Measurements from ENCODE around the gene AMPD2. TPM values are rescaled to one million over a fixed set of nuclear protein-coding genes. Genes with fewer than 3 reads are reported as not detected.

Gene AMPD2
- total RNA-seq, 4 donors from 2014 or later: 21.3 to 59.7 (median 39.0) TPM

DNA sequence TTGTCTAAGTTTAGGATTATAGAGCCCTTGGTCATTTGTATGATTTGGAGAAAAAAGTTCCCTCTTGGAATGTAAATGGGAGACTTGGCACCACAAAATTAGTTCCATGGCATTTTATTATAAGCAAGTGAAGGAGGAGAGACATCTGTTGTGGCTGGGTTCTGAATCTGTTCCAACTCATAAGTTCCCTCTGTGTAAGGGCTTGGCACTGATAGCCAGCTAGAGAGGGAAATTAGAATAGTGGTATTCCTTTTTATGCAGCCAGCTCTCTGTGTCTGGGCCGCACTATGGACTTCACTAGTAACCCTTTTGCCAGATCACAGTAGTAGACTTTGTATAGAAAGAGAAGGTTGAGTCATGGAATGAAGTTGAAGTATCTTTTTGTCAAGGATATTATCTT lies 40.1 kb upstream of the AMPD2 start:
- Histone ChIP-seq H3K27ac (peak overlapping the region in 1 of 4 donors; percentile 16), H3K9me3 (no peaks in the 10 kb centered on the region), H3K27me3 (no peaks in the 10 kb centered on the region), H3K36me3 (peaks cover 0 to 24% (median 9%) of the 10 kb centered on the region in 4 donors), H3K4me3 (no peak overlapping the region), H3K4me1 (peaks cover 0 to 13% (median 3%) of the 10 kb centered on the region in 4 donors)
- intact Hi-C loops (cut with DNase I; ENCODE audit: low total_unique reads): no loop called here
- WGBS, 2 donors (ENCODE audit: low coverage in 1 of 2): 67 to 69% methylated on average over 1 of the region's 1 CpG
- in situ Hi-C loops (cut with MboI; ENCODE audit: low pct_ligation_motif_present in 1 of 4, low pct_unique_long_range_greater_than_20kb in 1 of 4, low sequenced_read_pairs in 3 of 4): no loop called here
- no peak for DNase-seq
- TF ChIP-seq CTCF (IDR thresholded peaks at IDR 0.05): no peak
- no peak for TF ChIP-seq EP300 (IDR thresholded peaks at IDR 0.05; ENCODE audit: low read depth)
- no peak for TF ChIP-seq POLR2AphosphoS5 (IDR thresholded peaks at IDR 0.05)
- TF ChIP-seq POLR2A (IDR thresholded peaks at IDR 0.05): no peak

GRCh38 chr1:109582021-109582420 lies 37.6 kb upstream of the AMPD2 start:
- in situ Hi-C loops (cut with MboI; ENCODE audit: low pct_ligation_motif_present in 1 of 4, low pct_unique_long_range_greater_than_20kb in 1 of 4, low sequenced_read_pairs in 3 of 4) (no loop called here), intact Hi-C loops (cut with DNase I; ENCODE audit: low total_unique reads) (loop anchor here (5.0 kb wide), 1 partner anchor 540 kb away; the partner anchor contains the start of gene WDR47)
- peaks cover 0 to 10% (median 3%) of the 10 kb centered on the region in 4 donors for H3K4me1 ChIP-seq
- no peak for DNase-seq
- no peaks in the 10 kb centered on the region for H3K27me3 ChIP-seq
- H3K4me3 ChIP-seq: no peak overlapping the region
- WGBS, 2 donors (ENCODE audit: low coverage in 1 of 2): 80 to 94% methylated on average over 2 of the region's 2 CpGs
- TF ChIP-seq POLR2AphosphoS5 (IDR thresholded peaks at IDR 0.05) (no peak), CTCF (IDR thresholded peaks at IDR 0.05) (no peak), EP300 (IDR thresholded peaks at IDR 0.05; ENCODE audit: low read depth) (no peak)
- H3K9me3 ChIP-seq: no peaks in the 10 kb centered on the region
- peaks cover 0 to 38% (median 16%) of the 10 kb centered on the region in 4 donors for H3K36me3 ChIP-seq
- no peak overlapping the region for H3K27ac ChIP-seq

DNA sequence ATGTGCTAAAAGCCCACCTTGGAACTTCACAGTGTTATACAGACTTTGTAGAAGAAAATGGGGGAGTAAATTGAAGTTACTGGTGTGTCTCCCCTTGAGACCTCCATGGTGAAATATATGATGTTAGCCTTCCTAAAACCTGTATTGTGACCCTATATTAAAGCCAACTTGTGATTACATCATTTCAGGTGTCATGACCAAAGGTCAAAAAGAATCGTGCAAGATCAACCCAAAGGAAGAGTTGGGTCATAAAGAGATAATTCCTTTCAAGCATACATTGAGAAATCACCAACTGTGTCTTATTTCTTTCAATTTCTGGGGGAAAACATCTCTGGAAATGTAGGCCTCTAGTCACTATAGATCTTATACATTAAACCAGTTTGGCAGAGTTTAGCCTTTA lies 34.9 kb upstream of the AMPD2 start:
- Histone ChIP-seq H3K27ac (no peak overlapping the region), H3K36me3 (peaks cover 0 to 57% (median 24%) of the 10 kb centered on the region in 4 donors), H3K27me3 (no peaks in the 10 kb centered on the region), H3K4me3 (no peak overlapping the region), H3K4me1 (peaks cover 0 to 1% (median 0%) of the 10 kb centered on the region in 4 donors), H3K9me3 (no peaks in the 10 kb centered on the region)
- 50 to 53% methylated on average over 1 of the region's 1 CpG for WGBS, 2 donors (ENCODE audit: low coverage in 1 of 2)
- intact Hi-C loops (cut with DNase I; ENCODE audit: low total_unique reads): loop anchor here (5.0 kb wide), 1 partner anchor 542 kb away; the partner anchor contains the start of gene WDR47
- in situ Hi-C loops (cut with MboI; ENCODE audit: low pct_ligation_motif_present in 1 of 4, low pct_unique_long_range_greater_than_20kb in 1 of 4, low sequenced_read_pairs in 3 of 4): no loop called here
- TF ChIP-seq CTCF (IDR thresholded peaks at IDR 0.05) (no peak), POLR2AphosphoS5 (IDR thresholded peaks at IDR 0.05) (no peak), POLR2A (IDR thresholded peaks at IDR 0.05) (no peak), EP300 (IDR thresholded peaks at IDR 0.05; ENCODE audit: low read depth) (no peak)
- no peak for DNase-seq

DNA sequence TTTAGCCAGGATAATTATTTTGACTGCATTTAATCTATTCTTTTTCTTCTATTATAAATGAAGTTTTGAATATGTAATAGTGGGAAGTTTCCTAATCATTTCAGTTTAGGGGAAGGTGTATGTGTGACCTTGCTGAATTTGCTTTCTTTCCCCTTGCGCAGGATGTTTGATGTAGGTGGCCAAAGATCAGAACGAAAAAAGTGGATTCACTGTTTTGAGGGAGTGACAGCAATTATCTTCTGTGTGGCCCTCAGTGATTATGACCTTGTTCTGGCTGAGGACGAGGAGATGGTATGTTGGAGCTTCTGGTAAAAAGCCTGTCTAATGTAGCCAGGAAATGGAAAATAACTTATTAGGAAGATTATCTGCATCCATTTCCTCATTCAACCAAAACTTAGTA lies 33.6 kb upstream of the AMPD2 start:
- no peak for TF ChIP-seq POLR2AphosphoS5 (IDR thresholded peaks at IDR 0.05)
- no peak for TF ChIP-seq CTCF (IDR thresholded peaks at IDR 0.05)
- TF ChIP-seq EP300 (IDR thresholded peaks at IDR 0.05; ENCODE audit: low read depth): no peak
- TF ChIP-seq POLR2A (IDR thresholded peaks at IDR 0.05): no peak
- Histone ChIP-seq H3K36me3 (peaks cover 0 to 56% (median 28%) of the 10 kb centered on the region in 4 donors), H3K27ac (no peak overlapping the region), H3K9me3 (no peaks in the 10 kb centered on the region), H3K27me3 (no peaks in the 10 kb centered on the region), H3K4me3 (no peak overlapping the region), H3K4me1 (no peaks in the 10 kb centered on the region)
- intact Hi-C loops (cut with DNase I; ENCODE audit: low total_unique reads): no loop called here
- DNase-seq: no peak
- in situ Hi-C loops (cut with MboI; ENCODE audit: low pct_ligation_motif_present in 1 of 4, low pct_unique_long_range_greater_than_20kb in 1 of 4, low sequenced_read_pairs in 3 of 4): no loop called here
- WGBS, 2 donors (ENCODE audit: low coverage in 1 of 2): 80 to 97% methylated on average over 2 to 3 of the region's 3 CpGs

All from transverse colon (tissue), 4 donors.